HG03520 (cell line): Measurements from ENCODE around the gene RPL3.

Experiments used
- ATAC-seq: cut with Tn5 transposase; IDR thresholded peaks from one replicate; pipeline ENCODE4 v1.9.1; 2021; ENCODE audit warnings: mild to moderate bottlenecking, moderate library complexity; ENCODE audit not compliant: unreplicated experiment

Gene RPL3

DNA sequence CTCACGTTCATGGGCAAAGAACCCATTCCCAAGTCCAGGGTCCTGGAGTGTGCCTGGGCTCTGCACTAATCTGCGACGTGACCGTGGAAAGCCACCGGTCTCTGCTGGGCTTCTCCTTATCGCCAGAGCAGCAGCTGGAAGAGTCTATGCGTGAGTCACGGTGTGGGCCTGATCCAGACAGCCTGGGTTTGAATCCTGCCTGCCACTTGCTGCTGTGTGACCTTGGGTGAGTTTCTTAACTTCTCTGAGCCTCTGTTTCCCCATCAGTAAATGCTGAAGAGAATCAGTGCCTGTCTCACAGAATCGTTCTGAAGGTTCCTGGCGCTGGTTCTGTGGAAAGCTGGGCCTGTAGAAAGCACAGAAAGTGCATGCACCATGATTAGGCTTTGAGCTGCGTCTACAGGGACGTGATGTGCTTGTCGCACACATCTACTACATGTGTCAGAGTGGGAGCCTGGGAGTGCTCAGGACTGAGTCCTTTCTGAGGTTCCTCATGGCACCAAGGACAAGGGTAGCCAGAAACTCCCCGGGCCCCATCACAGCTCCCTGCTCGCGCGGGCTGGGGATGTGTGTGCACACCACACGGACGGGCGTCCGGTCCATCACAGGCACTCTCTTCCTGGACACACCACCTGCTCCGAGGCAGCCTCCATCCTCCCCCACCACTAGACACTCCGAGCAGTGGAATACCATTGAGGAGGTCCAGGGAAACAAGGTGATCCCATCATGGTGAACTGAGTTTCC is 54.1 kb downstream of the RPL3 start:
- ATAC-seq, result no peak

DNA sequence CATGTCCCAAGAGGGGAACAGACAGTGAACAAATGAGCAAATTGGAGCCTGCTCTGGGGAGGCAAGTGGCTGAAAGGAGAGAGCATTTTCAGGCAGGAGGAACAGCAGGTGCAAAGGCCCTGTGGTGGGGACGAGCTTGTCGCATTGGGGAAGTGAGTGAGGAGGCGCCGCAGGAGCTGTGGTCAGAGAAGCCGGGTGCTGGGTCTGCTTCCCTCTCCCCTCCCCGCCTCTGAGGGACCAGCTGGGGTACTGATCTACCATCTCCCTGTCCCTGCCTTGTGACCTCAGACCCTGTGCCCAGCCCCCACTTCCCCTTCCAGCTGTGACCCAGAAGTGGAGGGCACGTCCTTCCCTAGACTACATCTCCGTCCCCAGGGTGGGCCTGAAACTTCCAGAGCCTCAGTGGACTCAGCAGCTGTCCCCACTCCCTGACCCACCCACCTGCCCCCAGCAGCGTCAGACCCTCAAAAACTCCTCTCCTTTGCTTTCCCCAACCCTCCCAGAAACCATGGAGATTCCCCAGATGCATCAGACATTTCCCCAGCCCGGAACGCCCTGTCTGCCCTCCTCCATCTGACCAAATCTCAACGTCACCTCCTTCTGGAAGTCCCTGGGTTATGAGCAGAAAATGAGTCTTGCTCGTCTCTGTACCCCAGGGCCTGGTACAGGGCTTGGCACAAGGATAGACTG is 54.9 kb downstream of the RPL3 start:
- no peak for ATAC-seq

DNA sequence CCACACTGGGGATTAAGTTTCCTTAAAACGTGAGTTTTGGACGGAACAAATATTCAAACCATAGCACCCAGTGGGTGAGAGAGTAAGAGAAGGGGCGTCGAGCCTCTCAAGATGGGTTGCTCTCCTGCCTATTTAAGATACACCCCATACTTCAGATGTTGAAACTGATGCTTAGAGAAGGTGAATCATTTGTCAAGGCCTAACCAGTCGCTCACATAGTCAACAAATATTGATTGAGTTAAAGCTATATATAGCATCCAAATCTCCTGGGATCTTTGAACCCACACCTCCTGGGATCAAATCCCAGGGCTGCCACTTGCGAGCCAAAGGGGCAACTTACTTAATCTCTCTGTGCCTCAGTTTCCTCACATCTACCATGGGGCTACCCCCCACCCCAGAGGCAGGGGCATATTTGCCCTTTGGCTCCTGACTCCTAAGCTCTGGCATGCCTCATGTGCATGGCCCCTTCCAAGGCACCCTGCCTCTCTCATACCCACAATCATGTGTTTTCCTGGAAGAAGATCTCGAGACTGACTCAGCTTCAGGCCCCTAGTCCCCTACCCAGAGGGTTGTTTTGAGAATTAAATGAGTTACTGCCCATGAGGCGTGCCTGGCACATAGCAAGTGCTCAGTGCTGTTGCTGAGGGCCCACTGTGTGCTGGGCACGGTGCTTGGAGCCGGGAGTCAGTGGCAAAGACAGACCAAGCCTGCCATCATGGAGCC is 55.6 kb downstream of the RPL3 start:
- ATAC-seq, result no peak
